Endothelial cell of umbilical vein (primary cell): ENCODE measurements around the gene BCAR3. TPM values are rescaled to one million over a fixed set of nuclear protein-coding genes. Genes with fewer than 3 reads are reported as not detected.

ENCODE experiments used
- BruUV-seq: library from RNA; stranded (reverse); fragments of 400-500 nt; replicated peaks from 2 replicates; lab custom pipeline; 2021; lab: Mats Ljungman, UMichigan
- CTCF ChIA-PET: fragments of 300-600, 350-600 bp; sonication (Branson Sonifier 250); formaldehyde crosslinking; loops from one replicate; lab custom pipeline; 2021; ENCODE audit warnings: antibody characterized with exemption, inconsistent platforms; lab: Charles Lee
- POLR2A ChIA-PET: fragments of 300-600, 350-600 bp; sonication (Branson Sonifier 250); formaldehyde crosslinking; loops from one replicate; lab custom pipeline; 2021; ENCODE audit warnings: antibody characterized with exemption, inconsistent platforms; lab: Charles Lee
- DNase-seq: peaks from one replicate; pipeline ENCODE4 v3.0.0-alpha.2; 2011; ENCODE audit warnings: low read depth, low spot score
- FAIRE-seq: peaks from 2 replicates; lab custom pipeline; 2011; peaks lifted over from hg19 to GRCh38; lab: Jason Lieb, UNC
- H2AFZ ChIP-seq: 2 replicates; pipeline ENCODE4 v1.6.0; 2012; ENCODE audit warnings: low read depth, low read length, control low read depth, inconsistent platforms
- H3K27ac ChIP-seq: 2 replicates; pipeline ENCODE4 v1.5.1; 2011; ENCODE audit warnings: low read depth, mild to moderate bottlenecking, control low read depth, low read length, moderate library complexity; ENCODE audit not compliant: insufficient read depth
- H3K27me3 ChIP-seq, 2 experiments: 2 replicates each; pipeline versions ENCODE4 v1.6.0 to v1.6.1; 2011; ENCODE audit warnings: low read length in 2 of 2, mixed read lengths in 1 of 2; ENCODE audit not compliant: control insufficient read depth in 2 of 2, insufficient read depth in 2 of 2
- H3K36me3 ChIP-seq, 2 experiments: 2 replicates in 1 of 2; 3 replicates in 1 of 2; pipeline ENCODE4 v1.5.1; 2011; ENCODE audit warnings: low read length in 2 of 2, mild to moderate bottlenecking in 1 of 2, moderate library complexity in 1 of 2; ENCODE audit not compliant: control insufficient read depth in 2 of 2, insufficient read depth in 2 of 2; ENCODE audit errors: extremely low read depth in 1 of 2
- H3K4me1 ChIP-seq: 3 replicates; pipeline ENCODE4 v1.5.1; 2011; ENCODE audit warnings: mild to moderate bottlenecking, low read length; ENCODE audit not compliant: control insufficient read depth, insufficient read depth; ENCODE audit errors: extremely low read depth
- H3K4me2 ChIP-seq: 2 replicates; pipeline ENCODE4 v1.6.1; 2011; ENCODE audit warnings: low read length, control low read depth, mixed read lengths; ENCODE audit not compliant: insufficient read depth
- H3K4me3 ChIP-seq, 3 experiments: fragments of 200-600 bp in 1 of 3; sonication (generic), shearing (Covaris generic) in 1 of 3; replicated peaks in 1 of 3; 2 replicates each; pipeline ENCODE4 v1.5.1; 2011 to 2016; ENCODE audit warnings: control low read depth in 3 of 3, low read length in 3 of 3, mild to moderate bottlenecking in 2 of 3, inconsistent platforms in 1 of 3, low read depth in 1 of 3, moderate library complexity in 1 of 3; ENCODE audit not compliant: insufficient read depth in 1 of 3
- H3K79me2 ChIP-seq: 2 replicates; pipeline ENCODE4 v1.6.0; 2012; ENCODE audit warnings: low read length, inconsistent platforms; ENCODE audit not compliant: control insufficient read depth, insufficient read depth
- H3K9ac ChIP-seq: replicated peaks from 2 replicates; pipeline ENCODE3; 2011; ENCODE audit warnings: low read length, control low read depth; ENCODE audit not compliant: insufficient read depth; ENCODE audit errors: extremely low read depth
- H3K9me1 ChIP-seq: replicated peaks from 3 replicates; pipeline ENCODE4 v1.6.0; 2011; ENCODE audit warnings: mild to moderate bottlenecking, low read length; ENCODE audit not compliant: control insufficient read depth, insufficient read depth; ENCODE audit errors: extremely low read depth
- H3K9me3 ChIP-seq: replicated peaks from 2 replicates; pipeline ENCODE4 v1.5.1; 2012; ENCODE audit warnings: low read length, inconsistent platforms; ENCODE audit not compliant: control insufficient read depth, insufficient read depth
- H4K20me1 ChIP-seq: replicated peaks from 2 replicates; pipeline ENCODE3; 2011; ENCODE audit warnings: mild to moderate bottlenecking, low read length; ENCODE audit not compliant: control insufficient read depth, insufficient read depth; ENCODE audit errors: extremely low read depth
- EZH2 ChIP-seq: IDR thresholded peaks from 2 replicates; pipeline ENCODE4 v1.6.1; 2012; ENCODE audit warnings: borderline replicate concordance, low read depth, mild to moderate bottlenecking, moderate library complexity, low read length, inconsistent platforms; ENCODE audit not compliant: severe bottlenecking
- FOS ChIP-seq: IDR thresholded peaks from 2 replicates; pipeline ENCODE4 v1.6.1; 2011; ENCODE audit warnings: mild to moderate bottlenecking, low read length, moderate library complexity, borderline replicate concordance; ENCODE audit not compliant: insufficient read depth
- GATA2 ChIP-seq: IDR thresholded peaks from 2 replicates; pipeline ENCODE4 v1.7.0; 2011; ENCODE audit warnings: low read depth, mild to moderate bottlenecking, moderate library complexity, mixed read lengths, low read length; ENCODE audit not compliant: insufficient read length, insufficient read depth
- JUN ChIP-seq: IDR thresholded peaks from 2 replicates; pipeline ENCODE4 v1.6.1; 2011; ENCODE audit warnings: borderline replicate concordance, low read depth; ENCODE audit not compliant: insufficient read length, insufficient read depth
- MAX ChIP-seq: IDR thresholded peaks from 2 replicates; pipeline ENCODE4 v1.6.1; 2011; ENCODE audit not compliant: insufficient read depth, insufficient read length
- MYC ChIP-seq: IDR thresholded peaks from one replicate; pipeline ENCODE4 v1.6.1; 2011; ENCODE audit warnings: mild to moderate bottlenecking, low read depth, low read length
- POLR2A ChIP-seq: IDR thresholded peaks from 2 replicates; pipeline ENCODE4 v1.6.1; 2012; ENCODE audit warnings: low read depth, mild to moderate bottlenecking, control low read depth, low read length
- dilution Hi-C: fragments of 300-500 bp; cut with MboI; formaldehyde crosslinking; loops from one replicate; pipeline ENCODE4 v1.15.0; 2019; ENCODE audit warnings: low sequenced_read_pairs; ENCODE audit not compliant: extremely low pct_ligation_motif_present
- intact Hi-C: fragments of 100-400 bp; cut with micrococcal nuclease; formaldehyde crosslinking; loops from one replicate; pipeline ENCODE4 v1.10.0; 2022
- polyA plus RNA-seq, 4 experiments: library from polyadenylated mRNA; depleted of rRNA in 3 of 4; stranded (reverse) in 3 of 4; unstranded in 1 of 4; fragments of >200 nt; gene quantifications; 2 replicates each; pipeline versions ENCODE4 v1.2.1 to v1.2.3, GENCODE V29; 2011 to 2012; ENCODE audit warnings: missing spikeins in 1 of 4
- total RNA-seq: library from RNA; stranded (reverse); gene quantifications from 2 replicates; pipeline ENCODE4 v1.2.3, GENCODE V29; 2021
- TF ChIP-seq, protein P1 (sequence below), 2 donors: IDR thresholded peaks; 1 replicate in 1 of 2; 2 replicates in 1 of 2; pipeline ENCODE4 v1.5.1; 2011; ENCODE audit warnings: low read length in 2 of 2, mild to moderate bottlenecking in 2 of 2, moderate library complexity in 2 of 2, control low read depth in 1 of 2, inconsistent platforms in 1 of 2, low read depth in 1 of 2; ENCODE audit not compliant: insufficient read depth in 1 of 2; ENCODE audit errors: extremely low read depth in 1 of 2

BCAR3 gene
- total and polyA plus RNA-seq, 2 donors (not counting 3 experiments of a cell fraction or from before 2014, with no cell fraction given): 17.5 to 32.9 TPM

- intact Hi-C loops: no loop called here
- no peaks in the 10 kb centered on the region for H3K9me1 ChIP-seq
- no peaks in the 10 kb centered on the region for H3K36me3 ChIP-seq
- no TSS peak for BruUV-seq
- no peak overlapping the region for H3K27ac ChIP-seq
- H2AFZ ChIP-seq: no peak overlapping the region
- FAIRE-seq: no peak
- H3K9ac ChIP-seq: no peak overlapping the region
- H3K27me3 ChIP-seq: no peaks in the 10 kb centered on the region
- H3K9me3 ChIP-seq: no peaks in the 10 kb centered on the region
- dilution Hi-C loops: no loop called here
- H3K4me2 ChIP-seq: no peak overlapping the region
- H4K20me1 ChIP-seq: peaks cover 4% of the 10 kb centered on the region
- ChIA-PET POLR2A (no interaction called here), CTCF (interaction anchor here (0.8 to 1.2 kb wide), 4 partner anchors 12 to 296 kb away, joined by 3 read pairs; no protein-coding TSS in a partner anchor)
- no peak overlapping the region for H3K4me3 ChIP-seq
- H3K79me2 ChIP-seq: peaks cover 99% of the 10 kb centered on the region
- DNase-seq: no peak
- TF ChIP-seq EZH2 (no peak), MYC (no peak), MAX (no peak), GATA2 (no peak), POLR2A (no peak), JUN (no peak), FOS (no peak)
- TF ChIP-seq, protein P1, sequence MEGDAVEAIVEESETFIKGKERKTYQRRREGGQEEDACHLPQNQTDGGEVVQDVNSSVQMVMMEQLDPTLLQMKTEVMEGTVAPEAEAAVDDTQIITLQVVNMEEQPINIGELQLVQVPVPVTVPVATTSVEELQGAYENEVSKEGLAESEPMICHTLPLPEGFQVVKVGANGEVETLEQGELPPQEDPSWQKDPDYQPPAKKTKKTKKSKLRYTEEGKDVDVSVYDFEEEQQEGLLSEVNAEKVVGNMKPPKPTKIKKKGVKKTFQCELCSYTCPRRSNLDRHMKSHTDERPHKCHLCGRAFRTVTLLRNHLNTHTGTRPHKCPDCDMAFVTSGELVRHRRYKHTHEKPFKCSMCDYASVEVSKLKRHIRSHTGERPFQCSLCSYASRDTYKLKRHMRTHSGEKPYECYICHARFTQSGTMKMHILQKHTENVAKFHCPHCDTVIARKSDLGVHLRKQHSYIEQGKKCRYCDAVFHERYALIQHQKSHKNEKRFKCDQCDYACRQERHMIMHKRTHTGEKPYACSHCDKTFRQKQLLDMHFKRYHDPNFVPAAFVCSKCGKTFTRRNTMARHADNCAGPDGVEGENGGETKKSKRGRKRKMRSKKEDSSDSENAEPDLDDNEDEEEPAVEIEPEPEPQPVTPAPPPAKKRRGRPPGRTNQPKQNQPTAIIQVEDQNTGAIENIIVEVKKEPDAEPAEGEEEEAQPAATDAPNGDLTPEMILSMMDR (IDR thresholded peaks at IDR 0.05; ENCODE audit: extremely low read depth in 1 of 2, insufficient read depth in 1 of 2, low read depth in 1 of 2, low read length in 2 of 2): no peak
- H3K4me1 ChIP-seq: peaks cover 4% of the 10 kb centered on the region
These were observed 81.0 kb downstream of the BCAR3 start for GRCh38 chr1:93600663-93601062.
